ENCODE data around the gene MTFMT.

DNA sequence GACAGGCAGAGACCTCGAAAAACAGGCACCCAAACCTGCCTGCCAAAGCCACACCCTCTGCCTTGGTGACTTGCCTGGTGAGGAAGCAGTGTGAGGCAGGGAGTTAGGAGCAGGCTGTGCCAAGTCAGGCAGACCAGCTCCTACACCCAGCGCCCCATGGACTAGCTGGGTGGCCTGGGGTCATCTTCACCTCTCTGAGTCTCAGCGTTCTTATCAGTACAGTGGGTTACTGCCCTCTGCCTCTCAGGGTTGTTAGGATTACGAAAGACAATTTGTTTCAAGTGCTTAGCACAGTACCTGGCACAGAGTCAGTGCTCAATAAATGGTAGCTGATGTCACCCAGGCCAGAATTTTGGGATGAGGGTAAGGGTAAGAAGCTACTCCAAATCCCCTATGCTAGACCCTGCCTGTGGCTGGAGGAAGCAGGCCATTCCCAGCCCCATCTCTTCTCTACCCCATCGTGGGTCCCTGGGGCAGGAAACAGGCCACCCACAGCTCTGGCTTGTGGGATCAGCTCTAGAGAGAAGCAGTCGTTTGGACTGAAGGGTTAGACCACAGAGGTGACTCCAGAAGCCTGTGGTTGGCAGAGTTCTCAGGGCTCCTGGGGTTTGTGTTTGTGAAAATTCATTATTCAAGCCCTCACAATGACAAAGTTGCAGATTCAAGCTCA lies 25.9 kb upstream of the MTFMT start:
- no peak for TF ChIP-seq TMF1 (CRISPR knock-in tag; IDR thresholded peaks at IDR 0.05; ENCODE audit: low read depth)
- TF ChIP-seq ZNF781 (CRISPR knock-in tag; IDR thresholded peaks at IDR 0.05; ENCODE audit: borderline replicate concordance, not compliant biosample characterization), result no peak
- TF ChIP-seq ATAD3A (CRISPR knock-in tag; IDR thresholded peaks at IDR 0.05), result no peak
- TF ChIP-seq, protein P1, sequence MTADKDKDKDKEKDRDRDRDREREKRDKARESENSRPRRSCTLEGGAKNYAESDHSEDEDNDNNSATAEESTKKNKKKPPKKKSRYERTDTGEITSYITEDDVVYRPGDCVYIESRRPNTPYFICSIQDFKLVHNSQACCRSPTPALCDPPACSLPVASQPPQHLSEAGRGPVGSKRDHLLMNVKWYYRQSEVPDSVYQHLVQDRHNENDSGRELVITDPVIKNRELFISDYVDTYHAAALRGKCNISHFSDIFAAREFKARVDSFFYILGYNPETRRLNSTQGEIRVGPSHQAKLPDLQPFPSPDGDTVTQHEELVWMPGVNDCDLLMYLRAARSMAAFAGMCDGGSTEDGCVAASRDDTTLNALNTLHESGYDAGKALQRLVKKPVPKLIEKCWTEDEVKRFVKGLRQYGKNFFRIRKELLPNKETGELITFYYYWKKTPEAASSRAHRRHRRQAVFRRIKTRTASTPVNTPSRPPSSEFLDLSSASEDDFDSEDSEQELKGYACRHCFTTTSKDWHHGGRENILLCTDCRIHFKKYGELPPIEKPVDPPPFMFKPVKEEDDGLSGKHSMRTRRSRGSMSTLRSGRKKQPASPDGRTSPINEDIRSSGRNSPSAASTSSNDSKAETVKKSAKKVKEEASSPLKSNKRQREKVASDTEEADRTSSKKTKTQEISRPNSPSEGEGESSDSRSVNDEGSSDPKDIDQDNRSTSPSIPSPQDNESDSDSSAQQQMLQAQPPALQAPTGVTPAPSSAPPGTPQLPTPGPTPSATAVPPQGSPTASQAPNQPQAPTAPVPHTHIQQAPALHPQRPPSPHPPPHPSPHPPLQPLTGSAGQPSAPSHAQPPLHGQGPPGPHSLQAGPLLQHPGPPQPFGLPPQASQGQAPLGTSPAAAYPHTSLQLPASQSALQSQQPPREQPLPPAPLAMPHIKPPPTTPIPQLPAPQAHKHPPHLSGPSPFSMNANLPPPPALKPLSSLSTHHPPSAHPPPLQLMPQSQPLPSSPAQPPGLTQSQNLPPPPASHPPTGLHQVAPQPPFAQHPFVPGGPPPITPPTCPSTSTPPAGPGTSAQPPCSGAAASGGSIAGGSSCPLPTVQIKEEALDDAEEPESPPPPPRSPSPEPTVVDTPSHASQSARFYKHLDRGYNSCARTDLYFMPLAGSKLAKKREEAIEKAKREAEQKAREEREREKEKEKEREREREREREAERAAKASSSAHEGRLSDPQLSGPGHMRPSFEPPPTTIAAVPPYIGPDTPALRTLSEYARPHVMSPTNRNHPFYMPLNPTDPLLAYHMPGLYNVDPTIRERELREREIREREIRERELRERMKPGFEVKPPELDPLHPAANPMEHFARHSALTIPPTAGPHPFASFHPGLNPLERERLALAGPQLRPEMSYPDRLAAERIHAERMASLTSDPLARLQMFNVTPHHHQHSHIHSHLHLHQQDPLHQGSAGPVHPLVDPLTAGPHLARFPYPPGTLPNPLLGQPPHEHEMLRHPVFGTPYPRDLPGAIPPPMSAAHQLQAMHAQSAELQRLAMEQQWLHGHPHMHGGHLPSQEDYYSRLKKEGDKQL (CRISPR knock-in tag; IDR thresholded peaks at IDR 0.05; ENCODE audit: low read depth), result no peak
- no peak; the same call in 1 of the 2 replicates for TF ChIP-seq NCOA2 (CRISPR knock-in tag; IDR thresholded peaks at IDR 0.05)
- TF ChIP-seq, protein P2, sequence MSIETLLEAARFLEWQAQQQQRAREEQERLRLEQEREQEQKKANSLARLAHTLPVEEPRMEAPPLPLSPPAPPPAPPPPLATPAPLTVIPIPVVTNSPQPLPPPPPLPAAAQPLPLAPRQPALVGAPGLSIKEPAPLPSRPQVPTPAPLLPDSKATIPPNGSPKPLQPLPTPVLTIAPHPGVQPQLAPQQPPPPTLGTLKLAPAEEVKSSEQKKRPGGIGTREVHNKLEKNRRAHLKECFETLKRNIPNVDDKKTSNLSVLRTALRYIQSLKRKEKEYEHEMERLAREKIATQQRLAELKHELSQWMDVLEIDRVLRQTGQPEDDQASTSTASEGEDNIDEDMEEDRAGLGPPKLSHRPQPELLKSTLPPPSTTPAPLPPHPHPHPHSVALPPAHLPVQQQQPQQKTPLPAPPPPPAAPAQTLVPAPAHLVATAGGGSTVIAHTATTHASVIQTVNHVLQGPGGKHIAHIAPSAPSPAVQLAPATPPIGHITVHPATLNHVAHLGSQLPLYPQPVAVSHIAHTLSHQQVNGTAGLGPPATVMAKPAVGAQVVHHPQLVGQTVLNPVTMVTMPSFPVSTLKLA (IDR thresholded peaks at IDR 0.05), result no peak
